Vagina (tissue), 2 donors: ENCODE results near the gene RBPJ.

Experiments
- CTCF ChIP-seq, 3 experiments: fragments of 450-650 bp in 2 of 3; fragments of 200-600 bp in 1 of 3; sonication (generic) in 1 of 3; IDR thresholded peaks; one replicate each; pipeline ENCODE4 v1.5.1; 2017 to 2019; ENCODE audit warnings: antibody characterized with exemption in 3 of 3, mild to moderate bottlenecking in 2 of 3, moderate library complexity in 2 of 3
- POLR2A ChIP-seq, 2 donors: fragments of 450-650 bp; IDR thresholded peaks; one replicate each; pipeline ENCODE4 v1.6.1; 2017; ENCODE audit warnings: antibody characterized with exemption in 2 of 2, mild to moderate bottlenecking in 2 of 2, moderate library complexity in 2 of 2

DNA sequence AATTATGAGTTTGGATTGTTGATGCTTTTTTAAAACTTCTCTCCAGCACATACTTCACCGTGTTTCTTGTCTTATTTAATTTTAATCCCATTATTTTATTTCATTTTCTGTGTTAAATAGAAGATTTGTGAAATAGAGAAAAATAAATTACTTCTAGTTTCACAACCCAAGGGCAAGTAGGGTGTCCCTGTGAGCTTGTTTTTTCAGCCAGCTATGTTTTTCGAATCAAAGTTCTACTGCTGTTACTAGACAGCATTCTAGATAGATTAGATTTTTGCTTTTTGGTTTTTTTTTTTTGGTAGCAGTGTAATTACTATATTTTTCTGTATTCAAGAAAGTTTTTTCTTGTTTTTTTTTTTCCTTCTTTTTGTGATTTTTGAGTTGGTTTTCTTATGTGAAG, 59.9 kb downstream of the RBPJ start:
- TF ChIP-seq CTCF (IDR thresholded peaks at IDR 0.05) (no peak), POLR2A (IDR thresholded peaks at IDR 0.05) (no peak)
